GM12873 (cell line): ENCODE measurements around the gene KRTAP25-1.

Experiments
- TF ChIP-seq, protein P1 (sequence below): IDR thresholded peaks from 2 replicates; pipeline ENCODE4 v1.5.1; 2012; ENCODE audit warnings: low read depth, mild to moderate bottlenecking, moderate library complexity, low read length, control low read depth; ENCODE audit not compliant: insufficient read depth; ENCODE audit errors: missing control alignments

The KRTAP25-1 gene

GRCh38 chr21:30251781-30252180 is 37.5 kb downstream of the KRTAP25-1 start:
- TF ChIP-seq, protein P1, sequence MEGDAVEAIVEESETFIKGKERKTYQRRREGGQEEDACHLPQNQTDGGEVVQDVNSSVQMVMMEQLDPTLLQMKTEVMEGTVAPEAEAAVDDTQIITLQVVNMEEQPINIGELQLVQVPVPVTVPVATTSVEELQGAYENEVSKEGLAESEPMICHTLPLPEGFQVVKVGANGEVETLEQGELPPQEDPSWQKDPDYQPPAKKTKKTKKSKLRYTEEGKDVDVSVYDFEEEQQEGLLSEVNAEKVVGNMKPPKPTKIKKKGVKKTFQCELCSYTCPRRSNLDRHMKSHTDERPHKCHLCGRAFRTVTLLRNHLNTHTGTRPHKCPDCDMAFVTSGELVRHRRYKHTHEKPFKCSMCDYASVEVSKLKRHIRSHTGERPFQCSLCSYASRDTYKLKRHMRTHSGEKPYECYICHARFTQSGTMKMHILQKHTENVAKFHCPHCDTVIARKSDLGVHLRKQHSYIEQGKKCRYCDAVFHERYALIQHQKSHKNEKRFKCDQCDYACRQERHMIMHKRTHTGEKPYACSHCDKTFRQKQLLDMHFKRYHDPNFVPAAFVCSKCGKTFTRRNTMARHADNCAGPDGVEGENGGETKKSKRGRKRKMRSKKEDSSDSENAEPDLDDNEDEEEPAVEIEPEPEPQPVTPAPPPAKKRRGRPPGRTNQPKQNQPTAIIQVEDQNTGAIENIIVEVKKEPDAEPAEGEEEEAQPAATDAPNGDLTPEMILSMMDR: no peak

DNA sequence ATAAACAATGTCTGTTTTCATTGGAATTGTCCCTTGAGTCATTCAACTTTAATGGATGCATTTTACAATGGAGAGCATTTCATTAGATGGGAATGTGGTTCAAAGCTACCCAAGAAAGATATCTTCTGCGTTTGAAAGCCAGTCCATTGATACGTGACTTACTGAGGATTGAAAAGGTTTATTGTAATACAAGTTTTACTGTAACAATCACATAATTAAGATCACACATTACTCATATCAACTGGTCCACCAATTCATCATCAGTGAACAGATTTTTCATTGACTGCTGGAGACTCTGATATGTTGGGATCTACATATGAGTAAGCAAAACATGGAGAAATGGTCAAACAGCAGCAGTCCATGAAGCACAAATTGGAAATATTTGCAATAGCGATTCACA is 39.4 kb downstream of the KRTAP25-1 start:
- TF ChIP-seq, protein P1: no peak

DNA sequence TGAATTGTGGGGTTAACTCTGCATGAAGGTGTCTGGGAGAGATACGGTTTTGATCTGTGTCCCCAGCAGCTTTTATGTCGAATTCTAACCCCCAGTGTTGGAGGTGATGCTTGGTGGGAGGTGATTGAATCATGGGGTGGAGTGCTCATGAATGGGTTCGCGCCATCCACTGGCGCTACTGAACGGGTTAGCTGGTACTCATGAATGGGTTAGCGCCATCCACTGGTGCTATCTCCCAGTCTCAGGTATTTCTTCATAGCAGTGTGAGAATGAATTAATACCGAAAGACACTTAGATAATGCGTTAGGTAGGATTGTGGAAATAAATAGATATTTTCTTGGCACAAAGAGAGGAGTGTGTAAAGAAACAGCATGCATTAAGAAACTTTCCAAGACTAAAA is 40.5 kb downstream of the KRTAP25-1 start:
- TF ChIP-seq, protein P1: no peak

DNA sequence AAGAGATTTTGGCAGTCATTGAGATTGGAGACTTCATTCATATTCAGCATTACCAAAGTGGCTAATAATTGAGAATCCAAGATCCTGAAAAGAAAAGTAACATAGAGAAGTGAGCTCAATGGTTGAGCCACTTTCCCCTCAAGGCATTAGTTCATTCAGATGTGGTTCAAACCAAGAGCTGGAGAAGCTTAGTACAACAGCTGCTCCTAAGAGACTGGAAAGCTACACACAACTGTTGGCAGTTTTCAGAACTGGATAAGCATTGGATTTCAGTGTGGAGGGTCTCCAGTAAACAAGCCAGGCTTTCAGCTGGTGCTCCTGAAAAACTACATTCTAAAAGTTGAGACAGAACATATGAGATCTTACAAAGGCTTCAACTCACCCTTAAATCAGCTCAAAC is 44.3 kb downstream of the KRTAP25-1 start:
- TF ChIP-seq, protein P1: no peak

DNA sequence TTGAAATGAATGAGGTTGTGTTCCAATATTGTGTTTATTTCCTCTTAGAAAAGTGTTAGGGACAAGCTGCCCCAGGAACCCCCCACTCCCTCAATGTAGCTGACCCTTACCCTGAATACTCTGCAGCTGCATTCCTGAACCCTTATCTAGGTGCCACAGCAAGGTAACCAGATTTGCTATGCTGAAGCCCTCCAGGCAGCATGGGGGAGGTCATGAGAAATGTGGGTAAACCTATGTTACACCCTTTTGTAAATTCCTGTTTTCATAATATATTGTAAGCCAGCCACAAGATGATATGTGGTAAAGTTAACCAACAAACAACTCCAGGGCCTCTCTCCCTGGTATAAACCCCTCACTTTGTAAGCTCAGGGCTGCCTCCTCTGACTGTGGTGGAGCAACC is 45.6 kb downstream of the KRTAP25-1 start:
- TF ChIP-seq, protein P1: no peak

DNA sequence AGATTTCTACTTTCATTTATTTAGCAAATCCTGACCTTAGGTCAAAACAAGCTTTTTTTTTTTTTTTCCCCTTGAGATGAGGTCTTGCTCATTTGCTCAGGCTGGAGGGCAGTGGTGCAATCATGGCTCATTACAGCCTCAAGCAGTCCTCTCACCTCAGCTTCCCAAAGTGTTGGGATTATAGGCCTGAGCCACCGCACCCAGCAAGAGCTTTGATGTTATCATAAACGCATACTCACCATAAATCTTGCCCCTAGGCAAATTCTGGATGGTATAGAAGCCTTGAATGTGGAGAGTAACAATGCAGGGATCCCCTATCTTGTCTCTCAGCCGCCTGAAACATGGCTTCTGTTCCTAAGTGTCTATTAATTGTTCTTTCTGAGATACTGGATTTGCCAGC is 48.7 kb downstream of the KRTAP25-1 start:
- TF ChIP-seq, protein P1: no peak
